Thoracic aorta (tissue), 2 donors: ENCODE results near the gene TMEM145. TPM values are rescaled to one million over a fixed set of nuclear protein-coding genes. Genes with fewer than 3 reads are reported as not detected.
"Not testable (repeated sequence)": the region's sequence is repeated elsewhere in the genome, so short reads cannot be mapped to it uniquely, and the experiment has no call there.

Experiments
- ATAC-seq: fragments of 150-250 bp; one replicate; pipeline ENCODE4 v1.8.0; 2017; ENCODE audit warnings: low read depth; ENCODE audit not compliant: insufficient number of reproducible peaks, low FRiP score
- DNase-seq: peaks from one replicate; pipeline ENCODE4 v3.0.0-alpha.2; 2020; ENCODE audit warnings: low spot score
- H3K27ac ChIP-seq, 2 donors: fragments of 200-600 bp; sonication (generic); 1 replicate in 1 of 2; 2 replicates in 1 of 2; pipeline ENCODE4 v1.5.1; 2016; ENCODE audit warnings: mild to moderate bottlenecking in 2 of 2, moderate library complexity in 2 of 2
- H3K27me3 ChIP-seq: fragments of 200-600 bp; sonication (generic); replicated peaks from 2 replicates; pipeline ENCODE4 v1.6.0; 2016; ENCODE audit warnings: mild to moderate bottlenecking; ENCODE audit not compliant: insufficient read depth
- H3K36me3 ChIP-seq: fragments of 200-600 bp; sonication (generic); one replicate; pipeline ENCODE4 v1.5.1; 2016
- H3K4me1 ChIP-seq, 2 donors: fragments of 200-600 bp; sonication (generic); 1 replicate in 1 of 2; 2 replicates in 1 of 2; pipeline versions ENCODE4 v1.5.1 to v1.6.0; 2016; ENCODE audit warnings: low read depth in 2 of 2, mild to moderate bottlenecking in 1 of 2; ENCODE audit not compliant: control insufficient read depth in 1 of 2
- H3K4me3 ChIP-seq: fragments of 200-600 bp; sonication (generic); 2 replicates; pipeline ENCODE4 v1.5.1; 2016; ENCODE audit warnings: mild to moderate bottlenecking
- H3K9me3 ChIP-seq: fragments of 200-600 bp; sonication (generic); 2 replicates; pipeline ENCODE4 v1.5.1; 2016
- CTCF ChIP-seq: fragments of 200-600 bp; sonication (generic); IDR thresholded peaks from one replicate; pipeline ENCODE4 v1.5.1; 2019; ENCODE audit warnings: antibody characterized with exemption
- total RNA-seq, 2 donors: library from RNA; depleted of rRNA; stranded (reverse); fragments of >200 nt; gene quantifications; one replicate each; pipeline versions ENCODE4 v1.1.0 to v1.2.3, GENCODE V29; 2016

Gene TMEM145
- total RNA-seq = not detected

- DNase-seq = no peak
- Histone ChIP-seq H3K27ac (no peak within 1 kb of the TSS), H3K9me3 (no peaks in the 10 kb centered on the region), H3K36me3 (no peaks in the 10 kb centered on the region), H3K27me3 (no peaks in the 10 kb centered on the region), H3K4me3 (peak within 1 kb of the TSS; percentile 60), H3K4me1 (peaks cover 2 to 9% of the 10 kb centered on the region in 2 donors)
- TF ChIP-seq CTCF = no peak
- no peak for ATAC-seq
Observed at GRCh38 chr19:42313096-42313839, at the start of gene TMEM145. TMEM145 (plus strand) TSS chr19:42313309; CDS start chr19:42313377, 68 bp downstream.

GRCh38 chr19:42266105-42266504 lies 47.0 kb upstream of the TMEM145 start:
- not testable (repeated sequence) for DNase-seq, H3K36me3 ChIP-seq, ATAC-seq, H3K9me3 ChIP-seq, H3K27ac ChIP-seq, H3K4me3 ChIP-seq, H3K27me3 ChIP-seq
- H3K4me1 ChIP-seq = peaks cover 12 to 21% of the 10 kb centered on the region in 2 donors

- not testable (repeated sequence) for H3K9me3 ChIP-seq, H3K27me3 ChIP-seq, DNase-seq, H3K36me3 ChIP-seq, ATAC-seq, H3K27ac ChIP-seq, H3K4me3 ChIP-seq
- H3K4me1 ChIP-seq = peaks cover 17 to 31% of the 10 kb centered on the region in 2 donors
Observed at GRCh38 chr19:42266928-42267603, 46.0 kb upstream of the TMEM145 start.

- H3K27ac ChIP-seq = peak overlapping the region; percentile 86 to 88
- peaks cover 2% of the 10 kb centered on the region for H3K36me3 ChIP-seq
- DNase-seq (no peak), ATAC-seq (no peak)
- H3K27me3 ChIP-seq = no peaks in the 10 kb centered on the region
- H3K4me3 ChIP-seq = peak overlapping the region; percentile 71
- peaks cover 17 to 37% of the 10 kb centered on the region in 2 donors for H3K4me1 ChIP-seq
- TF ChIP-seq CTCF = no peak
- H3K9me3 ChIP-seq = no peaks in the 10 kb centered on the region
Observed at GRCh38 chr19:42267644-42268141, 45.4 kb upstream of the TMEM145 start.

- peak; percentile 98 for DNase-seq
- H3K4me1 ChIP-seq = peaks cover 17 to 37% of the 10 kb centered on the region in 2 donors
- ATAC-seq = peak; percentile 78
- no peaks in the 10 kb centered on the region for H3K9me3 ChIP-seq
- peak overlapping the region; percentile 86 to 99 for H3K27ac ChIP-seq
- no peak for TF ChIP-seq CTCF
- H3K4me3 ChIP-seq = peak overlapping the region; percentile 71
- H3K36me3 ChIP-seq = peaks cover 8% of the 10 kb centered on the region
- no peaks in the 10 kb centered on the region for H3K27me3 ChIP-seq
Observed at GRCh38 chr19:42268142-42268703, 44.9 kb upstream of the TMEM145 start.
